WTC11 (cell line): ENCODE results near the gene NPIPA3. TPM values are rescaled to one million over a fixed set of nuclear protein-coding genes. Genes with fewer than 3 reads are reported as not detected.

ENCODE experiments used
- ATAC-seq: fragments of 200-7000 bp; cut with Tn5 transposase; 2 replicates; pipeline ENCODE4 v1.10.0; 2021; ENCODE audit warnings: mild to moderate bottlenecking, moderate library complexity
- CTCF ChIA-PET: fragments of 300-600 bp; sonication (Branson Sonifier 250); formaldehyde crosslinking; loops from one replicate; lab custom pipeline; 2021; ENCODE audit warnings: antibody characterized with exemption; lab: Charles Lee
- POLR2A ChIA-PET: fragments of 350-600 bp; sonication (Branson Sonifier 250); formaldehyde crosslinking; loops from one replicate; lab custom pipeline; 2021; ENCODE audit warnings: antibody characterized with exemption; lab: Charles Lee
- DNase-seq: peaks from one replicate; pipeline ENCODE4 v3.0.0; 2021; ENCODE audit warnings: low spot score
- H3K27ac Mint-ChIP-seq: 2 replicates; pipeline ENCODE4 v1.8.0; 2021; ENCODE audit warnings: mixed read lengths
- H3K27me3 Mint-ChIP-seq: 2 replicates; pipeline ENCODE4 v1.8.0; 2021; ENCODE audit warnings: low read depth, mild to moderate bottlenecking, moderate library complexity, mixed read lengths
- H3K36me3 Mint-ChIP-seq: 2 replicates; pipeline ENCODE4 v1.8.0; 2021; ENCODE audit warnings: mixed read lengths
- H3K4me1 Mint-ChIP-seq: 2 replicates; pipeline ENCODE4 v1.8.0; 2022; ENCODE audit warnings: mixed read lengths
- H3K4me3 Mint-ChIP-seq: 2 replicates; pipeline ENCODE4 v1.8.0; 2021; ENCODE audit warnings: mild to moderate bottlenecking, moderate library complexity, mixed read lengths
- H3K9me3 Mint-ChIP-seq: 2 replicates; pipeline ENCODE4 v1.8.0; 2021; ENCODE audit warnings: mixed read lengths
- CREB1 ChIP-seq: sonication (generic); formaldehyde crosslinking; IDR thresholded peaks from 2 replicates; pipeline ENCODE4 v1.8.0; 2023; ENCODE audit warnings: mild to moderate bottlenecking, missing genetic modification reagents
- ELF4 ChIP-seq: sonication (generic); formaldehyde crosslinking; IDR thresholded peaks from 2 replicates; pipeline ENCODE4 v1.8.1; 2022; ENCODE audit warnings: low read depth, mild to moderate bottlenecking, moderate library complexity, missing genetic modification reagents
- ERG ChIP-seq: fragments of 250-450 bp; sonication (Bioruptor Pico); IDR thresholded peaks from 2 replicates; pipeline ENCODE4 v1.8.0; 2021; ENCODE audit warnings: mild to moderate bottlenecking
- ESRRA ChIP-seq: sonication (generic); formaldehyde crosslinking; IDR thresholded peaks from 2 replicates; pipeline ENCODE4 v1.8.1; 2022; ENCODE audit warnings: mild to moderate bottlenecking, missing genetic modification reagents, borderline replicate concordance
- GABPB1 ChIP-seq: sonication (generic); formaldehyde crosslinking; IDR thresholded peaks from 2 replicates; pipeline ENCODE4 v1.8.1; 2023; ENCODE audit warnings: mild to moderate bottlenecking, missing genetic modification reagents
- GRHL2 ChIP-seq: fragments of 250-450 bp; sonication (Bioruptor Pico); IDR thresholded peaks from 2 replicates; pipeline ENCODE4 v1.8.0; 2022; ENCODE audit warnings: mild to moderate bottlenecking, moderate library complexity; ENCODE audit not compliant: insufficient replicate concordance, severe bottlenecking
- GTF2I ChIP-seq: fragments of 250-450 bp; sonication (Bioruptor Pico); conservative IDR thresholded peaks from 2 replicates; pipeline ENCODE4 v1.4.0; 2021; ENCODE audit warnings: mild to moderate bottlenecking
- HMGXB4 ChIP-seq: sonication (generic); formaldehyde crosslinking; IDR thresholded peaks from 2 replicates; pipeline ENCODE4 v1.8.1; 2023; ENCODE audit warnings: mild to moderate bottlenecking, moderate library complexity, missing genetic modification reagents
- MXD4 ChIP-seq: fragments of 250-450 bp; sonication (Bioruptor Pico); IDR thresholded peaks from 2 replicates; pipeline ENCODE4 v1.8.0; 2021; ENCODE audit warnings: mild to moderate bottlenecking, moderate library complexity, borderline replicate concordance
- NFE2L1 ChIP-seq: sonication (generic); formaldehyde crosslinking; IDR thresholded peaks from 2 replicates; pipeline ENCODE4 v1.8.1; 2023; ENCODE audit warnings: missing genetic modification reagents
- NFYB ChIP-seq: sonication (generic); formaldehyde crosslinking; conservative IDR thresholded peaks from 2 replicates; pipeline ENCODE4 v1.8.0; 2022; ENCODE audit warnings: low read depth, missing genetic modification reagents
- NR2C2 ChIP-seq: sonication (generic); formaldehyde crosslinking; IDR thresholded peaks from 2 replicates; pipeline ENCODE4 v1.8.0; 2022; ENCODE audit warnings: mild to moderate bottlenecking, missing genetic modification reagents
- OVOL2 ChIP-seq: fragments of 250-450 bp; sonication (Bioruptor Pico); IDR thresholded peaks from 2 replicates; pipeline ENCODE4 v1.9.0; 2021; ENCODE audit warnings: mild to moderate bottlenecking, borderline replicate concordance
- RORB ChIP-seq: fragments of 250-450 bp; sonication (Bioruptor Pico); IDR thresholded peaks from 2 replicates; pipeline ENCODE4 v1.9.0; 2021; ENCODE audit warnings: mild to moderate bottlenecking
- SMAD3 ChIP-seq: sonication (generic); formaldehyde crosslinking; IDR thresholded peaks from 2 replicates; pipeline ENCODE4 v1.8.0; 2022; ENCODE audit warnings: missing genetic modification reagents, mild to moderate bottlenecking, borderline replicate concordance
- SMAD4 ChIP-seq: sonication (generic); formaldehyde crosslinking; IDR thresholded peaks from 2 replicates; pipeline ENCODE4 v1.8.0; 2022; ENCODE audit warnings: mild to moderate bottlenecking, missing genetic modification reagents
- SP1 ChIP-seq: sonication (generic); formaldehyde crosslinking; conservative IDR thresholded peaks from 2 replicates; pipeline ENCODE4 v1.8.1; 2022; ENCODE audit warnings: missing genetic modification reagents
- TCF7 ChIP-seq: sonication (generic); formaldehyde crosslinking; IDR thresholded peaks from 2 replicates; pipeline ENCODE4 v1.8.0; 2022; ENCODE audit warnings: mild to moderate bottlenecking, low read depth, missing genetic modification reagents, moderate library complexity
- TEAD1 ChIP-seq: sonication (generic); formaldehyde crosslinking; IDR thresholded peaks from 2 replicates; pipeline ENCODE4 v1.8.0; 2022; ENCODE audit warnings: mild to moderate bottlenecking, missing genetic modification reagents
- TP53 ChIP-seq: sonication (generic); formaldehyde crosslinking; IDR thresholded peaks from 2 replicates; pipeline ENCODE4 v1.8.1; 2023; ENCODE audit warnings: mild to moderate bottlenecking, missing genetic modification reagents
- ZBTB43 ChIP-seq: sonication (generic); formaldehyde crosslinking; IDR thresholded peaks from 2 replicates; pipeline ENCODE4 v1.8.1; 2023; ENCODE audit warnings: mild to moderate bottlenecking, missing genetic modification reagents
- ZNF121 ChIP-seq: sonication (generic); formaldehyde crosslinking; IDR thresholded peaks from 2 replicates; pipeline ENCODE4 v1.8.0; 2023; ENCODE audit warnings: missing genetic modification reagents
- ZNF219 ChIP-seq: sonication (generic); formaldehyde crosslinking; IDR thresholded peaks from 2 replicates; pipeline ENCODE4 v1.8.0; 2023; ENCODE audit warnings: missing genetic modification reagents, mild to moderate bottlenecking, borderline replicate concordance
- ZNF423 ChIP-seq: fragments of 250-450 bp; sonication (Bioruptor Pico); IDR thresholded peaks from 2 replicates; pipeline ENCODE4 v2.1.2; 2022; ENCODE audit warnings: mild to moderate bottlenecking, moderate library complexity
- ZNF671 ChIP-seq: fragments of 250-450 bp; sonication (Bioruptor Pico); IDR thresholded peaks from 2 replicates; pipeline ENCODE4 v1.8.0; 2021; ENCODE audit warnings: mild to moderate bottlenecking
- total RNA-seq: library from RNA; stranded (reverse); gene quantifications from 3 replicates; pipeline ENCODE4 v1.2.3, GENCODE V29; 2021
- TF ChIP-seq, protein P1 (sequence below): sonication (generic); formaldehyde crosslinking; IDR thresholded peaks from 2 replicates; pipeline ENCODE4 v1.8.1; 2022; ENCODE audit warnings: mild to moderate bottlenecking, moderate library complexity, missing genetic modification reagents
- TF ChIP-seq, protein P2 (sequence below): fragments of 250-450 bp; sonication (Bioruptor Pico); IDR thresholded peaks from 2 replicates; pipeline ENCODE4 v1.9.0; 2021; ENCODE audit warnings: moderate library complexity, mild to moderate bottlenecking, inconsistent platforms, borderline replicate concordance

Gene NPIPA3
- total RNA-seq, 1 experiment from 2014 or later, result 1.4 TPM

- TF ChIP-seq ZNF671 (no peak), ERG (CRISPR knock-in tag) (no peak), GTF2I (CRISPR knock-in tag) (no peak), NFYB (CRISPR knock-in tag) (no peak), TP53 (CRISPR knock-in tag) (no peak), HMGXB4 (CRISPR knock-in tag) (no peak), SMAD3 (CRISPR knock-in tag) (no peak), ZNF423 (CRISPR knock-in tag) (no peak), ESRRA (CRISPR knock-in tag) (no peak), NR2C2 (CRISPR knock-in tag) (no peak)
- TF ChIP-seq, protein P1, sequence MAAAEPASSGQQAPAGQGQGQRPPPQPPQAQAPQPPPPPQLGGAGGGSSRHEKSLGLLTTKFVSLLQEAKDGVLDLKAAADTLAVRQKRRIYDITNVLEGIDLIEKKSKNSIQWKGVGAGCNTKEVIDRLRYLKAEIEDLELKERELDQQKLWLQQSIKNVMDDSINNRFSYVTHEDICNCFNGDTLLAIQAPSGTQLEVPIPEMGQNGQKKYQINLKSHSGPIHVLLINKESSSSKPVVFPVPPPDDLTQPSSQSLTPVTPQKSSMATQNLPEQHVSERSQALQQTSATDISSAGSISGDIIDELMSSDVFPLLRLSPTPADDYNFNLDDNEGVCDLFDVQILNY (CRISPR knock-in tag), result no peak
- TF ChIP-seq, all 79 proteins: peak for 0
Observed at GRCh38 chr16:14667347-14668266, 35.6 kb upstream of the NPIPA3 start (continued).

- Mint-ChIP-seq H3K9me3 (no peaks in the 10 kb centered on the region), H3K4me3 (no peak overlapping the region), H3K27ac (no peak overlapping the region), H3K4me1 (no peaks in the 10 kb centered on the region), H3K27me3 (no peaks in the 10 kb centered on the region), H3K36me3 (peaks cover 51% of the 10 kb centered on the region)
- ATAC-seq, result no peak
- POLR2A ChIA-PET, result no interaction called here
- TF ChIP-seq ESRRA (CRISPR knock-in tag), result no peak
- no peak for TF ChIP-seq ZNF671
- TF ChIP-seq GRHL2 (CRISPR knock-in tag), result no peak
- TF ChIP-seq, protein P2, sequence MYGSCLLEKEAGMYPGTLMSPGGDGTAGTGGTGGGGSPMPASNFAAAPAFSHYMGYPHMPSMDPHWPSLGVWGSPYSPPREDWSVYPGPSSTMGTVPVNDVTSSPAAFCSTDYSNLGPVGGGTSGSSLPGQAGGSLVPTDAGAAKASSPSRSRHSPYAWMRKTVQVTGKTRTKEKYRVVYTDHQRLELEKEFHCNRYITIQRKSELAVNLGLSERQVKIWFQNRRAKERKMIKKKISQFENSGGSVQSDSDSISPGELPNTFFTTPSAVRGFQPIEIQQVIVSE (CRISPR knock-in tag), result no peak
- no peak for TF ChIP-seq SP1 (CRISPR knock-in tag)
- TF ChIP-seq TCF7 (CRISPR knock-in tag), result no peak
- no peak for TF ChIP-seq OVOL2
- TF ChIP-seq RORB (CRISPR knock-in tag), result no peak
- DNase-seq, result no peak
- CTCF ChIA-PET, result no interaction called here
Observed at GRCh38 chr16:14668556-14669223, 34.5 kb upstream of the NPIPA3 start.

DNA sequence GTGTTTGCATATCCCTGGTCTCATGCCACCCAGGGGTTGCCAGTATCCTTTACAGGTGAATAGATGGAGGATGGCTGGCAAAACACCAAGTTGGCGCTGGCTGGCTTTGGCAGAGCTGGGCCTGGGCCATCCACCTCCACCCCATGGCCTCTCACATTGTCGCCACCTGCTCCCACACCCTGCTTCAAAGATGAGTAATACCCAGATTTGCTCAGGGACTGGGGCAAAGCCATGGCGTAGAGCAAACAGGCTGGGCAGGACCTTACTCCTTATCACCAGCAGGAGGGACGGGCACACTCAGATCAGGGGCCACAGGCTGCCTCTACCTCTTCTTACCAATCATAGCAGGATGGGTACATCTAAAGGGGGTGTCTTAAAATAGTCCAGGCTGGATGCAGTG is 33.4 kb upstream of the NPIPA3 start:
- Mint-ChIP-seq H3K4me3 (no peak overlapping the region), H3K4me1 (no peaks in the 10 kb centered on the region), H3K9me3 (no peaks in the 10 kb centered on the region), H3K27me3 (no peaks in the 10 kb centered on the region), H3K36me3 (peaks cover 40% of the 10 kb centered on the region), H3K27ac (no peak overlapping the region)
- DNase-seq, result no peak
- ChIA-PET CTCF (no interaction called here), POLR2A (no interaction called here)
- peak; percentile 38 for ATAC-seq
- TF ChIP-seq ZBTB43 (CRISPR knock-in tag) (no peak), GRHL2 (CRISPR knock-in tag) (no peak), GABPB1 (CRISPR knock-in tag) (no peak), TEAD1 (no peak), MXD4 (CRISPR knock-in tag) (no peak), ZNF121 (CRISPR knock-in tag) (no peak), ZNF423 (CRISPR knock-in tag) (no peak), ZNF219 (CRISPR knock-in tag) (no peak), ELF4 (CRISPR knock-in tag) (no peak), SMAD4 (no peak), CREB1 (CRISPR knock-in tag) (no peak), NFE2L1 (CRISPR knock-in tag) (no peak)
- TF ChIP-seq, protein P2 (CRISPR knock-in tag), result no peak
